HEK293T (cell line): ENCODE data around the gene FBXW7.

Experiments
- BHLHE40 ChIP-seq: fragments of 450-650 bp; IDR thresholded peaks from 2 replicates; pipeline ENCODE4 v1.6.1; 2016; ENCODE audit warnings: mild to moderate bottlenecking, moderate library complexity, borderline replicate concordance
- CTBP1 ChIP-seq: fragments of 450-650 bp; IDR thresholded peaks from 2 replicates; pipeline ENCODE4 v1.6.1; 2016; ENCODE audit warnings: borderline replicate concordance
- ELF4 ChIP-seq: fragments of 450-650 bp; IDR thresholded peaks from 2 replicates; pipeline ENCODE4 v1.6.1; 2017; ENCODE audit warnings: antibody characterized with exemption
- FOXA1 ChIP-seq: fragments of 450-650 bp; IDR thresholded peaks from 2 replicates; pipeline ENCODE4 v1.6.1; 2016; ENCODE audit warnings: mild to moderate bottlenecking
- FOXM1 ChIP-seq: fragments of 450-650 bp; IDR thresholded peaks from 2 replicates; pipeline ENCODE4 v1.6.1; 2017; ENCODE audit warnings: mild to moderate bottlenecking, borderline replicate concordance
- L3MBTL2 ChIP-seq: fragments of 450-650 bp; conservative IDR thresholded peaks from 2 replicates; pipeline ENCODE4 v1.6.1; 2016; ENCODE audit warnings: mild to moderate bottlenecking
- NFRKB ChIP-seq: fragments of 450-650 bp; IDR thresholded peaks from 2 replicates; pipeline ENCODE4 v1.6.1; 2016; ENCODE audit warnings: mild to moderate bottlenecking, moderate library complexity
- SP1 ChIP-seq: fragments of 450-650 bp; IDR thresholded peaks from 2 replicates; pipeline ENCODE4 v1.6.1; 2017
- SUZ12 ChIP-seq: fragments of 450-650 bp; IDR thresholded peaks from 2 replicates; pipeline ENCODE4 v1.6.1; 2016; ENCODE audit warnings: mild to moderate bottlenecking
- TARDBP ChIP-seq: fragments of 450-650 bp; IDR thresholded peaks from 2 replicates; pipeline ENCODE4 v1.6.1; 2016
- ZNF384 ChIP-seq: fragments of 450-650 bp; IDR thresholded peaks from 2 replicates; pipeline ENCODE4 v1.6.1; 2016
- TF ChIP-seq, protein P1 (sequence below): fragments of 450-650 bp; IDR thresholded peaks from 2 replicates; pipeline ENCODE4 v1.6.1; 2016

DNA sequence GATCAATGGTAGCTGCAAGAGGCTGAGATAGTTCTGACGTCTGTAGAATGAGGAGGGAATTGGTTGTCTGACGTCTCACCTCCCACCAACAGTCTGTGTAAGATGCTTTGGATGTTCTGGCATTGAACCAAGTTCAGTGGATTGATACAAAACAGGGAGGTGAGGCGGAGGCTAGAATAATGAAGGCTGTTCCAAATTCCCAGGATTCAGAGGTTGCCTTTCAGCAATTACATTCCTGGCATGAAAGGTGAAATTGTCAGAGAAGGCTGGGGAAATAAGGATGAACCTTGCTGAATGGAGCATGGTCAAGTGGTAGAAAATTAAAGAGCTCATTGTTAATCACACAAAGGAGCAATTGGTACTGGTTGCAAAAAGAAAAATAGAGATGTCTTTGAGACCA, 241.6 kb downstream of the FBXW7 start:
- TF ChIP-seq, protein P1, sequence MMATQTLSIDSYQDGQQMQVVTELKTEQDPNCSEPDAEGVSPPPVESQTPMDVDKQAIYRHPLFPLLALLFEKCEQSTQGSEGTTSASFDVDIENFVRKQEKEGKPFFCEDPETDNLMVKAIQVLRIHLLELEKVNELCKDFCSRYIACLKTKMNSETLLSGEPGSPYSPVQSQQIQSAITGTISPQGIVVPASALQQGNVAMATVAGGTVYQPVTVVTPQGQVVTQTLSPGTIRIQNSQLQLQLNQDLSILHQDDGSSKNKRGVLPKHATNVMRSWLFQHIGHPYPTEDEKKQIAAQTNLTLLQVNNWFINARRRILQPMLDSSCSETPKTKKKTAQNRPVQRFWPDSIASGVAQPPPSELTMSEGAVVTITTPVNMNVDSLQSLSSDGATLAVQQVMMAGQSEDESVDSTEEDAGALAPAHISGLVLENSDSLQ, result no peak
- TF ChIP-seq TARDBP (no peak), CTBP1 (no peak), NFRKB (no peak), BHLHE40 (no peak), FOXM1 (no peak), FOXA1 (no peak), L3MBTL2 (no peak), SP1 (no peak), ZNF384 (no peak), SUZ12 (no peak), ELF4 (no peak)
